ENCODE results near the gene CYP21A2.
"Not testable (repeated sequence)": the region's sequence is repeated elsewhere in the genome, so short reads cannot be mapped to it uniquely, and the experiment has no call there.

The CYP21A2 gene

GRCh38 chr6:32064706-32065105 lies 26.5 kb downstream of the CYP21A2 start:
- no peak overlapping the region for H3K4me3 ChIP-seq (ENCODE audit: low read depth, low read length)
- TF ChIP-seq CTCF (IDR thresholded peaks at IDR 0.05; ENCODE audit: low read depth, low read length, missing control alignments) = no peak
- in situ Hi-C loops (cut with HindIII; ENCODE audit: low sequenced_read_pairs) = no loop called here

GRCh38 chr6:32067521-32067920 lies 29.3 kb downstream of the CYP21A2 start:
- DNase-seq (ENCODE audit: low read depth); in situ Hi-C loops (cut with HindIII; ENCODE audit: low sequenced_read_pairs); H3K4me3 ChIP-seq (ENCODE audit: low read depth, low read length): not testable (repeated sequence)

More at GRCh38 chr6:32064706-32065105, 26.5 kb downstream of the CYP21A2 start:
- no peak for DNase-seq (ENCODE audit: low read depth)

- DNase-seq (ENCODE audit: low read depth); H3K4me3 ChIP-seq (ENCODE audit: low read depth, low read length); in situ Hi-C loops (cut with HindIII; ENCODE audit: low sequenced_read_pairs): not testable (repeated sequence)
These were observed 30.1 kb downstream of the CYP21A2 start for GRCh38 chr6:32068315-32068714.

- TF ChIP-seq CTCF (IDR thresholded peaks at IDR 0.05; ENCODE audit: low read depth, low read length, missing control alignments) = no peak
- no peak overlapping the region for H3K4me3 ChIP-seq (ENCODE audit: low read depth, low read length)
- no peak for DNase-seq (ENCODE audit: low read depth)
- in situ Hi-C loops (cut with HindIII; ENCODE audit: low sequenced_read_pairs) = no loop called here
These were observed 30.7 kb downstream of the CYP21A2 start for GRCh38 chr6:32068867-32069266.

- no peak for TF ChIP-seq CTCF (IDR thresholded peaks at IDR 0.05; ENCODE audit: low read depth, low read length, missing control alignments)
- in situ Hi-C loops (cut with HindIII; ENCODE audit: low sequenced_read_pairs) = no loop called here
- H3K4me3 ChIP-seq (ENCODE audit: low read depth, low read length) = no peak overlapping the region
- DNase-seq (ENCODE audit: low read depth) = no peak
These were observed 31.2 kb downstream of the CYP21A2 start for GRCh38 chr6:32069460-32069859.

GRCh38 chr6:32069878-32070515 lies 31.8 kb downstream of the CYP21A2 start:
- in situ Hi-C loops (cut with HindIII; ENCODE audit: low sequenced_read_pairs) = no loop called here
- no peak for TF ChIP-seq CTCF (IDR thresholded peaks at IDR 0.05; ENCODE audit: low read depth, low read length, missing control alignments)
- no peak for DNase-seq (ENCODE audit: low read depth)
- no peak overlapping the region for H3K4me3 ChIP-seq (ENCODE audit: low read depth, low read length)

GRCh38 chr6:32070814-32071543 lies 32.8 kb downstream of the CYP21A2 start:
- in situ Hi-C loops (cut with HindIII; ENCODE audit: low sequenced_read_pairs) = no loop called here
- H3K4me3 ChIP-seq (ENCODE audit: low read depth, low read length) = no peak overlapping the region
- no peak for DNase-seq (ENCODE audit: low read depth)
- TF ChIP-seq CTCF (IDR thresholded peaks at IDR 0.05; ENCODE audit: low read depth, low read length, missing control alignments) = no peak

Measured in astrocyte of the cerebellum (primary cell).